ENCODE measurements around the gene LAIR1.
"Not testable (repeated sequence)": the region's sequence is repeated elsewhere in the genome, so short reads cannot be mapped to it uniquely, and the experiment has no call there.

Gene LAIR1

DNA sequence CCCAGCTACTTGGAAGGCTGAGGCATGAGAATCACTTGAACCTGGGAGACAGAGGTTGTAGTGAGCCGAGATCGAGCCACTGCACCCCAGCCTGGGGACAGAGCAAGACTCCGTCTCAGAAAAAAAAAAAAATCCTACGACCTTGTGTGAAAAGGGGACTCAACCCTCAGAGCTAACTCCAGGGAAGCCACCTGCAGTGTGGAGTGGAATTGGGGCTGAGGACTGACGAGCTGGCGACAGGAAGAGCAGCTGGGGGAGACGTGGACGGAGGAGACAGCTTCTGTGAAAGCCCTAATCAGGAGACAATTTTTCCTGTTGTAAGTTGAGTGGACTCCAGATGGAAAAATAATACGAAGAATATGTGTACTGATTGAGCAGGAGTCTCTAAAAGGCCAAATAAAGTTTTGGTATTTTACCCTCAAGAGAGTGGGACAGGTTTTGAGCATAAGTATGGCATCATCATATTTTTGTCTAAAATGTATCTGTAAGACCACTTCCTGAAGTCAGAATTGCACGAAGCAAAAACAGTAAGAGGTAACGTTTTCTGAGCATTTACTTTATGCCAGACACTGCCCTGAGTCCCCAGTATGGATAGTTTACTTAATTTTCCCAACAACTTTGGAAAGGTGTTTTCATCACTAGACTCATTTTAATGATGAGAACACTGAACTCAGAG lies 12.0 kb upstream of the LAIR1 start:
- Histone ChIP-seq H3K9ac (ENCODE audit: low read length) (no peak overlapping the region), H3K9me3 (ENCODE audit: control insufficient read depth, low read length) (no peaks in the 10 kb centered on the region), H3K36me3 (ENCODE audit: control insufficient read depth, insufficient read depth, low read length, severe bottlenecking) (no peaks in the 10 kb centered on the region), H3K27me3 (replicated peaks; ENCODE audit: control insufficient read depth, insufficient read depth, low read length) (no peaks in the 10 kb centered on the region), H3K4me1 (ENCODE audit: control insufficient read depth, insufficient read depth, low read length) (peaks cover 10% of the 10 kb centered on the region), H3K4me3 (ENCODE audit: low read length) (no peak overlapping the region)
- no peak for DNase-seq (ENCODE audit: low read depth)

DNA sequence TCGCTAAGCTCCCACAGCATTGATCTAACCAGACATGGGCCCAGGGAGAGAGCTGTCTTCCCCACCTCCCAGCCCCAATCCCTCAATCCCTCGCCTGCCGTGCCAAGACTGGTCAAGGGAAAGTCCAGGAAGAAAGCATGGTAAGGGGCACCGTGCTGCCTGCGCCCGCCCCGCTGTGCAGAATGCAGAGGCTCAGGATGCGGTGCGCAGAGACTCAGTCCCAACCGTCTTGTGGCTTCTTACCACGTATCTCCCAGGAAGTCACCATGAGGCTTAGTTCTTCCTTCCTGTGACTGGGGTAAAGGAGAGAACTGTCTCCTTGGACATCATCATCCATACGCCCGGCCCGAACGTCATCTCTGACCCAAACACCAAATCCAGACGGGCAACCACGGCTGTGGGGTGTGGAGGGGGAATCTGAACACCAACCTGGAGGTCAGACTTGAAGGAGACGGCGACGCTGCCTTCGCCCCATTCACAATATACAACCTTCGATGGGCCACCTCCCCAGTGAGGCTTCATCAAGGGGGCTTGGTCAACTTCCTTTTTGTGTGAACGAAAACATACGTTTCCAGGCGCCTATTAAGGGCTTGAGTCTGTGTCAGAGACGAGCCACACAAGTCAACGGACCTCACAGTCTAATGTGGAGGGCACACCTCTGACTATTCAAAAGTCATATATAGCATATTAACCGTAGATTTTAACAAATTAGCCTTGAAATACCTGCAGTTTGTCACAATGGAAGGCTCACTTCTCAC lies 10.6 kb upstream of the LAIR1 start:
- H3K36me3 ChIP-seq (ENCODE audit: control insufficient read depth, insufficient read depth, low read length, severe bottlenecking); H3K9ac ChIP-seq (ENCODE audit: low read length); H3K9me3 ChIP-seq (ENCODE audit: control insufficient read depth, low read length); H3K27me3 ChIP-seq (replicated peaks; ENCODE audit: control insufficient read depth, insufficient read depth, low read length); DNase-seq (ENCODE audit: low read depth); H3K4me3 ChIP-seq (ENCODE audit: low read length): not testable (repeated sequence)
- H3K4me1 ChIP-seq (ENCODE audit: control insufficient read depth, insufficient read depth, low read length) = peaks cover 10% of the 10 kb centered on the region

DNA sequence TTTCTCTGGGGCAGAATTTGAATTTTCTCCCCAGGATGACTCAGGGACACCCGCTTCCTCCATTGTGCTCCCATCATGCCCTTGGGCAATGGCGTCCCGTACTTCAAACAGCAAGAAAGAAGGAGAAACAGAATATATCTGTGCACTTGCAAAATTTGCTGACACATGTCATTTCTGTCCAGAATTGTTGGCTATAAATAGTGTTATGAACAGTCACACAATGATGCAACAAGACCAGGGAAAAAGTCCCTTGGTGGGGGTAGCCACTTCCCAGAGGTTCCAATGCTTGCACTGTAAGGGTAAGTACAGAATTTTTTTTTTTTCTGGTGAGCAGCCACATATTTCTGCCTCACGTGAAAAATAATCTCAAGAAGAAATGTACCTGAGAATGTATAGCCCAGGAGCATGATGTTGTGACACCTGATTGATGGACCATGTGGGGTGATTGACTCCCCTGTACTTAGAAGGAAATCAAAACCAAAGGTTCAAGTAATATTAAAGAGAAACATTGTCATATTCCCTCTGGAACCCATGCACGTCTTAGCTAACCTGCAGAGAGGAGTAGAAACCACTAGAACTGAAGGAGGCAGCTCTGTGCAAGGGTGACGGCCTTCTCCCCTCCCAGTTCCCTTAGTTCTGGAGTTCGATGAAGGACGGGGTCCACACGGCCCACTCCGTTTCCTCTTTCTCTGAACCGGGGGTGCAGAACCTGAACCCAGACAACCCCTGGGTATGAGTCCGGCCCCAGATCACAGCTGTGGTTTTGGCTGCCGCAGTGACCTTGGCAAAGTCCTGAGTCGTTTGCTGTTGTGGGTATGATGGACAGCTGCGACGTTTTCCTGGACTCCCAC lies 9.3 kb upstream of the LAIR1 start:
- peaks cover 5% of the 10 kb centered on the region for H3K27me3 ChIP-seq (replicated peaks; ENCODE audit: control insufficient read depth, insufficient read depth, low read length)
- H3K9me3 ChIP-seq (ENCODE audit: control insufficient read depth, low read length) = no peaks in the 10 kb centered on the region
- no peak overlapping the region for H3K9ac ChIP-seq (ENCODE audit: low read length)
- no peak for DNase-seq (ENCODE audit: low read depth)
- H3K4me1 ChIP-seq (ENCODE audit: control insufficient read depth, insufficient read depth, low read length) = peaks cover 10% of the 10 kb centered on the region
- H3K4me3 ChIP-seq (ENCODE audit: low read length) = no peak overlapping the region
- no peaks in the 10 kb centered on the region for H3K36me3 ChIP-seq (ENCODE audit: control insufficient read depth, insufficient read depth, low read length, severe bottlenecking)

DNA sequence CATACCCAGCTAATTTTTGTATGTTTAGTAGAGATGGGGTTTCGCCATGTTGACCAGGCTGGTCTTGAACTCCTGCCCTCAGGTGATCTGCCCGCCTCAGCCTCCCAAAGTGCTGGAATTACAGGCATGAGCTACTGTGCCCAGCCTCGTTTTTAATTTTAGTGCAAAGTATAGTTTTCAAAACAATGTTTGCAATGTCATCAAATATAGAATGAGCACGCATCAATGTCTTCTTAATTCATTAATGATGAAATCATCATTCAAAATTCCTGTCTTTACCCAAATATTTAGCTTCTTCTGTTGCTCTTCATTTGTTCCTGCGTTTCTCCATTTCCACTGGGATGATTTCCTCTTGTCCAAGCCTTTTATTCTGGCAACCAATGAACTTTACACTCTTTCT lies 6.7 kb upstream of the LAIR1 start:
- H3K4me3 ChIP-seq (ENCODE audit: low read length); H3K27me3 ChIP-seq (replicated peaks; ENCODE audit: control insufficient read depth, insufficient read depth, low read length); DNase-seq (ENCODE audit: low read depth); H3K9ac ChIP-seq (ENCODE audit: low read length); H3K36me3 ChIP-seq (ENCODE audit: control insufficient read depth, insufficient read depth, low read length, severe bottlenecking); H3K9me3 ChIP-seq (ENCODE audit: control insufficient read depth, low read length): not testable (repeated sequence)
- H3K4me1 ChIP-seq (ENCODE audit: control insufficient read depth, insufficient read depth, low read length) = peaks cover 10% of the 10 kb centered on the region

DNA sequence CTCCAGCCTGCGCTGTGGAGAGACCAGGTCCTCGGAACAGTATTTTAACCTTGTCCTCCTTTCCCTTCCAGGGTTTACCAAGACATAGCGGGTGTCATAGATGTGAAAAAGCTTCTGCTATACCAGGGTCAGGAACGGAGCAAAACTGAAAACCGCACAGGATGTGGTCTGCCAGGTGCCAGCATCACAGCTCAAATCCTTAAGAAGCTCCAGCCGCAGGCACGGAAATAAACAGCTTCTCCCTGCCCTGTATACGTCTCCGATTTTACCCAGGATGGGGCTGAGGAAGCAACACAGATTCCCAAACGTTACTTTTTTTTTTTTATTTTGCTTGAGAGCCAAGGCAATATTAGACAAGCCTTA lies 5.7 kb upstream of the LAIR1 start:
- H3K9me3 ChIP-seq (ENCODE audit: control insufficient read depth, low read length); H3K27me3 ChIP-seq (replicated peaks; ENCODE audit: control insufficient read depth, insufficient read depth, low read length); H3K4me3 ChIP-seq (ENCODE audit: low read length); H3K36me3 ChIP-seq (ENCODE audit: control insufficient read depth, insufficient read depth, low read length, severe bottlenecking); DNase-seq (ENCODE audit: low read depth); H3K9ac ChIP-seq (ENCODE audit: low read length): not testable (repeated sequence)
- peaks cover 11% of the 10 kb centered on the region for H3K4me1 ChIP-seq (ENCODE audit: control insufficient read depth, insufficient read depth, low read length)

DNA sequence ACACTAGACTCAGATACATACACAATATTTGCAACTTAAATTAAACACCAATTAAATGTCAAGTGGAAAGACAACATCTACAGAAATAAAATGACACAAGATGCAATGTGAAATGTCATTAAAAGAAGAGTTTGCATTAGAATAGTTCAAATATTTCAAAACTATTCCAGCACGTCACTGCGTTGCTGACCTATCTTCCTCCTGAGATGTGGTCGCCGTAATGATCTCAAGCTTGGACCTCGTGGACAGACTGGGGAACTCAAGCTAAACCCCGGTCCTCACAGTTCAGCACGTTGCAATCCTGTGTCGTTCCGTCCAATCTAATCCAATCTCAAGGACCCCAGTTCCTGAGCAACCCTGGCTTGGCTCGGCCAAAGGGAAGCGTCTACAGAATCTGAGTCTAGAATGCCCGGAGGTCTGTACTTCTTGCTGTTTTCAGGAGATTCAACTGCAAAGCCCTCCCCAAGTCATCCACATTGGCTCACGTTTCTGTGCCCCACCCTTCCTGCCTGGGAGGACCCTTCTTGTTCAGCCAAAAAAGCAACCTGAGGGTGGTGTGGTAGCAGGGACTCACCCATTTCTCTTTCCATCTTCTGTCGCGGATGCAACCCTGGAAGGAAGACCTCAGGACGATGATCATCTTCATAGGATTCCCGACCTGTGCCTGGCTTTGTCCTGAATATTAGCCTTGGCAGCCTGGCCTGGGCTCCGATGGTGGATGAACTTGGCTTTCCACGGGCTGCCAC lies 5.1 kb upstream of the LAIR1 start:
- H3K4me1 ChIP-seq (ENCODE audit: control insufficient read depth, insufficient read depth, low read length) = peaks cover 13% of the 10 kb centered on the region
- H3K4me3 ChIP-seq (ENCODE audit: low read length); H3K36me3 ChIP-seq (ENCODE audit: control insufficient read depth, insufficient read depth, low read length, severe bottlenecking); DNase-seq (ENCODE audit: low read depth); H3K9ac ChIP-seq (ENCODE audit: low read length); H3K27me3 ChIP-seq (replicated peaks; ENCODE audit: control insufficient read depth, insufficient read depth, low read length); H3K9me3 ChIP-seq (ENCODE audit: control insufficient read depth, low read length): not testable (repeated sequence)

DNA sequence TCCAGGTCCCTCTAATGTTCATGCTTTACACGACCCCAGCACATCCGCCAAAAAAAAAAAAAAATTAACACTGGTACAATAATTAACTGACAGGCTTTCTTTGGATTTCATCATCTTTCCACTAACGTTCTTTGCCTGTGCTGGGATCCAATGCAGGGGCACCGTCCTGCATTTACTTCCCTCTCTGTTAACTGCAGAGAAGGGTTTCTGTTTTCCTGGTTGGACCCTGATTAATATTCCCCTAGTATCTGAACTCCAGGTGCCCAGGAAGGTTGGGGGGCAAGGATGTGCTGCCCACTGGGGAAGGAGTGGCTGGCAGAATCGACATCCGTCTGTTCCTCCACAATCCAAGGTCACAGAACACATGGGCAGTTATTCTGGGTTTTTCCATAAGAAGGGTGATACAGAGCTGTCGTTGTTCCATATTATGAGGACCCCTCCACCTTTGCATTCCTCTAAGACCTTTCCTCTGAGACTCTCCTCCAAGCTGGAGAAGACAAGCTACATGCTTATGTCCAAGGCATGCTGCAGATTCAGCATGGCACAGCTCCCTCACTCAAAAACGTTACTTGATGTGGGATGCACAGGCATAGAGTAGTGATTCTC lies 4.5 kb upstream of the LAIR1 start:
- Histone ChIP-seq H3K4me3 (ENCODE audit: low read length) (no peak overlapping the region), H3K4me1 (ENCODE audit: control insufficient read depth, insufficient read depth, low read length) (peaks cover 14% of the 10 kb centered on the region), H3K36me3 (ENCODE audit: control insufficient read depth, insufficient read depth, low read length, severe bottlenecking) (no peaks in the 10 kb centered on the region), H3K9me3 (ENCODE audit: control insufficient read depth, low read length) (no peaks in the 10 kb centered on the region), H3K9ac (ENCODE audit: low read length) (no peak overlapping the region), H3K27me3 (replicated peaks; ENCODE audit: control insufficient read depth, insufficient read depth, low read length) (peaks cover 6% of the 10 kb centered on the region)
- no peak for DNase-seq (ENCODE audit: low read depth)

DNA sequence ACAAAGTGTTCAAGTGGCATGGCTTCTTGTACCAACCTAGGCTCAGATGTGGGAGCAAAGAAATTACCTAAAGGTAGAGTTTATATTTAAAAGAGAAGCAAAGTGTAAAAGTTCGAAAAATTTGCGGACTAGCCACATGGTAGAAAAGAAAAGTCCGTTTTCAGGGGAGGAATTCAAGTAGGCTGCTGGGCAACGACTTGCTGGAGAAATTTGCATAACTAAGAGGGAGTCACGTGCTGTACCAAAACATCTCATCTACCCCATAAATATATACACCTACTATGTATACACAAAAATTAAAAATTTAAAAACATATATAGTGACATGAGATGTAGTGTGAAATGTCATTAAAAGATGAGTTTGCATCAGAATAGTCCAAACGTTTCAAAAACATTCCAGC lies 2.1 kb upstream of the LAIR1 start:
- Histone ChIP-seq H3K4me1 (ENCODE audit: control insufficient read depth, insufficient read depth, low read length) (peaks cover 6% of the 10 kb centered on the region), H3K36me3 (ENCODE audit: control insufficient read depth, insufficient read depth, low read length, severe bottlenecking) (no peaks in the 10 kb centered on the region), H3K27me3 (replicated peaks; ENCODE audit: control insufficient read depth, insufficient read depth, low read length) (peaks cover 6% of the 10 kb centered on the region), H3K9ac (ENCODE audit: low read length) (no peak overlapping the region), H3K9me3 (ENCODE audit: control insufficient read depth, low read length) (no peaks in the 10 kb centered on the region), H3K4me3 (ENCODE audit: low read length) (no peak overlapping the region)
- DNase-seq (ENCODE audit: low read depth) = no peak

DNA sequence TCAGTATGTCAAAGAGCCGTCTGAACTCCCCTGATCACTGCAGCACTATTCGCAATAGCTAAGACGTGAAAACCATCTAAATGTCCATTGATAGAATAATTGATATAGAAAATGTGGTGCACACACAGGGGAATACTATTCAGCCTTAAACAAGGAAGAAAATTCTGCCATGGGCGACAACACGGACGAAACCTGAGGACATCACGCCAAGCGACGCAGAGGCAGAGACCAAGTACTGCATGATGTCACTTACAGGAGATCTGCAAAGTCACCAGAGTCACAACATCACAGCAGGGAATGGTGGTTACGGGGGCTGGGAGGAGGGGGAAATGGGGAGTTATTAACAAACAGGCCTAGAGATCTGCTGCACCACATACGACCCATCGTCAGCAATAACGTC lies 1.1 kb upstream of the LAIR1 start:
- H3K36me3 ChIP-seq (ENCODE audit: control insufficient read depth, insufficient read depth, low read length, severe bottlenecking); H3K9ac ChIP-seq (ENCODE audit: low read length); H3K9me3 ChIP-seq (ENCODE audit: control insufficient read depth, low read length); H3K27me3 ChIP-seq (replicated peaks; ENCODE audit: control insufficient read depth, insufficient read depth, low read length); H3K4me1 ChIP-seq (ENCODE audit: control insufficient read depth, insufficient read depth, low read length); DNase-seq (ENCODE audit: low read depth); H3K4me3 ChIP-seq (ENCODE audit: low read length): not testable (repeated sequence)

DNA sequence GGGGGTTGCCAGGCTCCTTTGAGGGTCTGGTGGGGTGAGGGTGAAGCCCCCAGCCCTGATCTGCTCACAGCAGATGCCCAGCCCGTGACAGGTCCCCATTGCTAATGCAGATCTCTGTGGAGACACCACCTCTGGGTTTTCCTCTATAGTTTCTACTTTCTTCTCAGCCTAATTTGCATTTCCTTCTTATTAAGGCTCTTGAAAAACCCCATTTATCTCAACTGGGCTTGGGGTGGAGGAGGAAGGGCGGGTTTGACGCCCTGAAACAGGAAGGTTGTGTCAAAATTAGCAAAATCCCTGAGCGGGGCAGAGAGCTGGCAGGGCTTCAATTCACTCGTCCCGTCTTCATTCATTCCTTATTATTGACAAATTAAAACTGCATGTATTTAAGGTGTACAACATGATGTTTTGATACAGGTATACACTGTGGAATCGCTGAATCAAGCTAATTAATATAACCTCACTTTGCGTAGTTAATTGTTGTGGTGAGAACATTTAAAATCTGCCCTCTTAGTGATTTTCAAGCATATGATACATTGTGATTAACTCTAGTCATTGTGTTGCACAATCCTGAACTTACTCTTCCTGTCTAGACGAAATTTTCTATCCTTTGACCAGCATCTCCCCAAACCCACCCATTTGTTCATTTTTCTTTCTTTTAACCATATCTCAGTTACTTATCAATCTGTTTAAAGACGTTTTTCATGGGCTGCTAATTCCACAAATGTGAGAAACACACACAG lies 2.9 kb downstream of the LAIR1 start:
- H3K4me1 ChIP-seq (ENCODE audit: control insufficient read depth, insufficient read depth, low read length); DNase-seq (ENCODE audit: low read depth); H3K36me3 ChIP-seq (ENCODE audit: control insufficient read depth, insufficient read depth, low read length, severe bottlenecking); H3K9me3 ChIP-seq (ENCODE audit: control insufficient read depth, low read length); H3K4me3 ChIP-seq (ENCODE audit: low read length); H3K9ac ChIP-seq (ENCODE audit: low read length); H3K27me3 ChIP-seq (replicated peaks; ENCODE audit: control insufficient read depth, insufficient read depth, low read length): not testable (repeated sequence)
